AG09319 (cell line): Measurements from ENCODE around the gene CLSTN1.

Experiments used
- DNase-seq: peaks from one replicate; pipeline ENCODE4 v3.0.0-alpha.2; 2010; ENCODE audit warnings: low read depth; ENCODE audit errors: extremely low read depth
- CTCF ChIP-seq: IDR thresholded peaks from 2 replicates; pipeline ENCODE4 v1.5.1; 2011; ENCODE audit warnings: low read depth, mild to moderate bottlenecking, inconsistent platforms, low read length, moderate library complexity

CLSTN1 gene

GRCh38 chr1:9822490-9822889 lies 1.3 kb downstream of the CLSTN1 start:
- TF ChIP-seq CTCF: no peak
- no peak for DNase-seq

DNA sequence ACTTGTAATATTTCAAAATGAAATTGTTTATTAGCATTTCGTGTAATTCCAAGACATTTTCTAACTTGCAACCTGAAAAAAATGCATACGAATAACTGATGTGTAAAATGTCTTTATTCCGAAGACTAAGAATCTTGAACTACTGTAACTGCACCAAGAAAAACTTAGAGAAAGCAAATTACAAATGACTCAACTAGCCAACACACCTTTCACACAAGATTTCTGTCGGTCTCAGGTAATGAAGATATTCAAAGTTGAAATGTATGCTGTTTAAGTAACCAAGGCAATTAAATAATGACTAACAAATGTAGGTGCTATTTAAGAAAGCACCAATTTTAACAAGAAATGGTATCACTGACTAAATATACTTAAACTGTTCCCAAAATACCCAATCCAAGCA lies 2.1 kb downstream of the CLSTN1 start:
- no peak for TF ChIP-seq CTCF

DNA sequence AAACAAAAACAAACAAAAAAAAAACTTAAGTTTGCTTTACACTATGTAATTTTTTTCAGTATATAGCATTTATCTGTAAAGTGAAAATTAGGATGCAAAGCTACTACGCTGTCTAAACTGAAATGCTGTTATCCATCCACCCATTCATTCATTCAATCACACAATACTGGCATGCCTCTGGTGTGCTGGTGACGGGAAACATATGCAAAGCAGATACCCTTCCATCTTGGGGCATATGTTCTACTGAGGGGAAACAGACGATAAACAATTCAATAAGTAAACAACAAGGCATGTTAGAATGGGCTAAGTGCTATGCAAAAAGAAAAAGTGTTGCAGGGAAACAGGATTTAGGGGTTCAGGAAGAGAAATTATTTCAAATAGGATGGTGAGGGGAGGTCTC lies 3.2 kb downstream of the CLSTN1 start:
- no peak for DNase-seq
- TF ChIP-seq CTCF: no peak

More for the DNA sequence above, 2.1 kb downstream of the CLSTN1 start:
- no peak for DNase-seq

- TF ChIP-seq CTCF: no peak
- DNase-seq: no peak
These were observed 6.0 kb downstream of the CLSTN1 start for GRCh38 chr1:9817734-9818133.

DNA sequence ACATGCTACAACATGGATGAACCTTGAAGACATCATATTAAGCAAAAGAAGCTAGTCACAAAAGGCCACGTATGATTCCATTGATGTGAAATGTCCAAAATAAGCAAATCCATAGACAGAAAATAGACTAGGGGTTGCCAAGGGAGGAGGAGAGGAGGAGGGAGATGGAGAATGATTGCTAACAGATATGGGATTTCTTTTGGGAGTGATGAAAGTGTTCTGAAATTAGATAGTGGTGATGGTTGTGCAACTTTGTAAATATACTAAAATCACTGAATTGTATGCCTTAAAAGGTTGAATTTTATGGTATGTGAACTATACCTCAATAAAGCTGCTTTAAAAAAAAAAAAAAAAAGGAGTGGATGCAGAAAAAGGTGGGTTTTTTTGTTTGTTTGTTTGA lies 7.6 kb downstream of the CLSTN1 start:
- DNase-seq: peak; percentile 59
- TF ChIP-seq CTCF: no peak

DNA sequence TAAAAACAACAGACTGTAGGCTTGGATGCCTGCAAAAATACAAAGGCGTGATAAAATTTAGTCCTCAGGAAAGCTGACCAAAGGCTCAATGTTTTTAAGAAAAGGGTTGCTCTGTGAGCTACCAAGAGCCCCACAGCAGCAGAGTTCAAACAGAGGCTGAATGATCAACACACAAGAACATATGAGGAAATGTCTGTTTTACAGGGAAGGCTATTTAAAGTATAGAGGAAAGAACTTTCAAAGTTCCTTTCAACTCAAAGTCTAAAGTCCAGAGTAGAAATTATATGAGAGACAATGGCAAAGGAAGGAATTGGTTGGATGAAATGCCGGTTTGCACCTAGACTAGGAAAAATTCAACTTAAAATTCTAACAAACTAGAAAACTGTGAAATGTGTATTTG lies 8.6 kb downstream of the CLSTN1 start:
- DNase-seq: no peak

GRCh38 chr1:9814619-9815018 lies 9.1 kb downstream of the CLSTN1 start:
- DNase-seq: no peak
- no peak for TF ChIP-seq CTCF

More for the DNA sequence above, 8.6 kb downstream of the CLSTN1 start:
- no peak for TF ChIP-seq CTCF
